GM21737 (cell line): ENCODE results near the gene TIMM21.

Source experiments
- ATAC-seq: cut with Tn5 transposase; IDR thresholded peaks from one replicate; pipeline ENCODE4 v1.9.1; 2021; ENCODE audit warnings: mild to moderate bottlenecking, moderate library complexity; ENCODE audit not compliant: unreplicated experiment

The TIMM21 gene

GRCh38 chr18:74186661-74187060 is 38.3 kb downstream of the TIMM21 start:
- no peak for ATAC-seq

- no peak for ATAC-seq
These were observed 41.8 kb downstream of the TIMM21 start for GRCh38 chr18:74190086-74190485.

- no peak for ATAC-seq
These were observed 43.3 kb downstream of the TIMM21 start for GRCh38 chr18:74191577-74191976.

- no peak for ATAC-seq
These were observed 46.4 kb downstream of the TIMM21 start for GRCh38 chr18:74194691-74195090.

- peak; percentile 81 for ATAC-seq
These were observed 48.1 kb downstream of the TIMM21 start for GRCh38 chr18:74196220-74197119.

GRCh38 chr18:74197705-74198341 is 49.5 kb downstream of the TIMM21 start:
- ATAC-seq: no peak

GRCh38 chr18:74198453-74198852 is 50.1 kb downstream of the TIMM21 start:
- ATAC-seq: no peak

GRCh38 chr18:74200780-74201179 is 52.5 kb downstream of the TIMM21 start:
- no peak for ATAC-seq

GRCh38 chr18:74203811-74204210 is 55.5 kb downstream of the TIMM21 start:
- ATAC-seq: no peak

- no peak for ATAC-seq
These were observed 56.3 kb downstream of the TIMM21 start for GRCh38 chr18:74204526-74205152.
